ENCODE results near the gene FLT4.
"Not testable (repeated sequence)": the region's sequence is repeated elsewhere in the genome, so short reads cannot be mapped to it uniquely, and the experiment has no call there.

Gene FLT4

GRCh38 chr5:180669661-180670060 lies 20.3 kb upstream of the FLT4 start:
- no peak for DNase-seq

- DNase-seq = peak; percentile 71
Observed at GRCh38 chr5:180668835-180669596, 19.6 kb upstream of the FLT4 start.

- DNase-seq = no peak
Observed at GRCh38 chr5:180666812-180667211, 17.4 kb upstream of the FLT4 start.

GRCh38 chr5:180665682-180666404 lies 16.4 kb upstream of the FLT4 start:
- DNase-seq = no peak

- DNase-seq = no peak
Observed at GRCh38 chr5:180658774-180659564, 9.6 kb upstream of the FLT4 start.

GRCh38 chr5:180655243-180655642 lies 5.8 kb upstream of the FLT4 start:
- not testable (repeated sequence) for DNase-seq

GRCh38 chr5:180652771-180653170 lies 3.4 kb upstream of the FLT4 start:
- DNase-seq = no peak

GRCh38 chr5:180652346-180652745 lies 2.9 kb upstream of the FLT4 start:
- DNase-seq = no peak

- no peak for DNase-seq
Observed at GRCh38 chr5:180648658-180649296, 623 bp downstream of the FLT4 start.

- DNase-seq = no peak
Observed at GRCh38 chr5:180647941-180648500, 1.4 kb downstream of the FLT4 start.

GRCh38 chr5:180647465-180647864 lies 1.9 kb downstream of the FLT4 start:
- no peak for DNase-seq

GRCh38 chr5:180646963-180647305 lies 2.5 kb downstream of the FLT4 start:
- DNase-seq = no peak

GRCh38 chr5:180646289-180646962 lies 3.0 kb downstream of the FLT4 start:
- DNase-seq = no peak

- DNase-seq = no peak
Observed at GRCh38 chr5:180645274-180646204, 3.9 kb downstream of the FLT4 start.

- no peak for DNase-seq
Observed at GRCh38 chr5:180644825-180645273, 4.6 kb downstream of the FLT4 start.

- DNase-seq = no peak
Observed at GRCh38 chr5:180644129-180644824, 5.1 kb downstream of the FLT4 start.

GRCh38 chr5:180643191-180643851 lies 6.1 kb downstream of the FLT4 start:
- DNase-seq = no peak

- DNase-seq = no peak
Observed at GRCh38 chr5:180642779-180643178, 6.6 kb downstream of the FLT4 start.

GRCh38 chr5:180642181-180642775 lies 7.1 kb downstream of the FLT4 start:
- no peak for DNase-seq

GRCh38 chr5:180641566-180641900 lies 7.9 kb downstream of the FLT4 start:
- no peak for DNase-seq
